Measurements from ENCODE around the gene GLT8D2. TPM values are rescaled to one million over a fixed set of nuclear protein-coding genes. Genes with fewer than 3 reads are reported as not detected.

The GLT8D2 gene
- polyA plus RNA-seq, 1 of the 3 experiments (the other 2 are of a cell fraction): 50.0 TPM

GRCh38 chr12:104048162-104048561, 1.8 kb downstream of the GLT8D2 start:
- no peak overlapping the region for H3K9ac ChIP-seq
- no peak overlapping the region for H2AFZ ChIP-seq (ENCODE audit: low read depth)
- CTCF ChIA-PET: no interaction called here
- peaks cover 10% of the 10 kb centered on the region; the same call in 1 of the 2 replicates for H3K79me2 ChIP-seq (ENCODE audit: insufficient read depth)
- TF ChIP-seq TAF1 (IDR thresholded peaks at IDR 0.05; ENCODE audit: borderline replicate concordance, low read depth, low read length) (no peak), REST (IDR thresholded peaks at IDR 0.05; ENCODE audit: low read depth, low read length) (no peak)
- H3K4me1 ChIP-seq (ENCODE audit: control insufficient read depth in 1 of 2, insufficient read depth in 2 of 2, low read depth in 1 of 2, low read length in 1 of 2): peaks cover 4 to 19% of the 10 kb centered on the region in 2 experiments; a peak in 2 of 4 replicates
- DNase-seq: no peak
- POLR2A ChIA-PET: no interaction called here
- no peaks in the 10 kb centered on the region for H3K9me2 ChIP-seq
- H3F3A ChIP-seq (replicated peaks; ENCODE audit: insufficient read depth): peaks cover 22% of the 10 kb centered on the region
- H3K4me2 ChIP-seq: peak overlapping the region; percentile 88
- no peak overlapping the region; a peak in 1 of 4 replicates for H3K4me3 ChIP-seq (ENCODE audit: low read depth in 2 of 2, low read length in 1 of 2)
- H4K20me1 ChIP-seq (ENCODE audit: insufficient read depth): no peaks in the 10 kb centered on the region
- 94% methylated on average over 5 of the region's 5 CpGs for WGBS (ENCODE audit: low lambda C conversion rate)
- no peaks in the 10 kb centered on the region for H3K9me3 ChIP-seq
- peak overlapping the region in 1 of 2 experiments; percentile 91; a peak in 1 of 4 replicates for H3K27ac ChIP-seq (ENCODE audit: low read depth in 2 of 2, low read length in 1 of 2)
- H3K36me3 ChIP-seq (replicated peaks in 1 of 2; ENCODE audit: control insufficient read depth in 1 of 2, insufficient read depth in 2 of 2, low read length in 1 of 2): no peaks in the 10 kb centered on the region
- H3K27me3 ChIP-seq (ENCODE audit: insufficient read depth): no peaks in the 10 kb centered on the region

GRCh38 chr12:104046306-104046705, 3.7 kb downstream of the GLT8D2 start:
- DNase-seq: no peak
- Histone ChIP-seq H3K27me3 (ENCODE audit: insufficient read depth) (no peaks in the 10 kb centered on the region), H3K4me2 (no peak overlapping the region), H3K79me2 (ENCODE audit: insufficient read depth) (peaks cover 10% of the 10 kb centered on the region; the same call in 1 of the 2 replicates), H4K20me1 (ENCODE audit: insufficient read depth) (no peaks in the 10 kb centered on the region), H3K9me3 (no peaks in the 10 kb centered on the region), H3K27ac (ENCODE audit: low read depth in 2 of 2, low read length in 1 of 2) (no peak overlapping the region; a peak in 1 of 4 replicates), H3K9me2 (no peaks in the 10 kb centered on the region), H3K36me3 (replicated peaks in 1 of 2; ENCODE audit: control insufficient read depth in 1 of 2, insufficient read depth in 2 of 2, low read length in 1 of 2) (no peaks in the 10 kb centered on the region), H3K9ac (no peak overlapping the region), H3F3A (replicated peaks; ENCODE audit: insufficient read depth) (peaks cover 20% of the 10 kb centered on the region), H3K4me3 (ENCODE audit: low read depth in 2 of 2, low read length in 1 of 2) (no peak overlapping the region), H2AFZ (ENCODE audit: low read depth) (no peak overlapping the region), H3K4me1 (ENCODE audit: control insufficient read depth in 1 of 2, insufficient read depth in 2 of 2, low read depth in 1 of 2, low read length in 1 of 2) (peaks cover 4 to 19% of the 10 kb centered on the region in 2 experiments; a peak in 2 of 4 replicates)
- 84% methylated on average over 4 of the region's 4 CpGs for WGBS (ENCODE audit: low lambda C conversion rate)
- CTCF ChIA-PET: no interaction called here
- POLR2A ChIA-PET: no interaction called here
- TF ChIP-seq GABPA (IDR thresholded peaks at IDR 0.05; ENCODE audit: low read depth) (no peak), CHD2 (IDR thresholded peaks at IDR 0.05; ENCODE audit: low read length, partially characterized antibody) (no peak), TEAD4 (IDR thresholded peaks at IDR 0.05; ENCODE audit: borderline replicate concordance, insufficient read depth) (no peak), EP300 (IDR thresholded peaks at IDR 0.05; ENCODE audit: borderline replicate concordance in 1 of 2, low read depth in 1 of 2, low read length in 1 of 2) (no peak), FOXM1 (IDR thresholded peaks at IDR 0.05; ENCODE audit: low read depth) (no peak), GATA2 (CRISPR knock-in tag; IDR thresholded peaks at IDR 0.05) (no peak), JUND (IDR thresholded peaks at IDR 0.05) (no peak), ZBTB33 (IDR thresholded peaks at IDR 0.05; ENCODE audit: borderline replicate concordance, low read depth) (no peak), POLR2AphosphoS5 (IDR thresholded peaks at IDR 0.05; ENCODE audit: low read depth, low read length) (no peak), RAD21 (IDR thresholded peaks at IDR 0.05; ENCODE audit: low read length) (no peak)
- TF ChIP-seq, protein P1, sequence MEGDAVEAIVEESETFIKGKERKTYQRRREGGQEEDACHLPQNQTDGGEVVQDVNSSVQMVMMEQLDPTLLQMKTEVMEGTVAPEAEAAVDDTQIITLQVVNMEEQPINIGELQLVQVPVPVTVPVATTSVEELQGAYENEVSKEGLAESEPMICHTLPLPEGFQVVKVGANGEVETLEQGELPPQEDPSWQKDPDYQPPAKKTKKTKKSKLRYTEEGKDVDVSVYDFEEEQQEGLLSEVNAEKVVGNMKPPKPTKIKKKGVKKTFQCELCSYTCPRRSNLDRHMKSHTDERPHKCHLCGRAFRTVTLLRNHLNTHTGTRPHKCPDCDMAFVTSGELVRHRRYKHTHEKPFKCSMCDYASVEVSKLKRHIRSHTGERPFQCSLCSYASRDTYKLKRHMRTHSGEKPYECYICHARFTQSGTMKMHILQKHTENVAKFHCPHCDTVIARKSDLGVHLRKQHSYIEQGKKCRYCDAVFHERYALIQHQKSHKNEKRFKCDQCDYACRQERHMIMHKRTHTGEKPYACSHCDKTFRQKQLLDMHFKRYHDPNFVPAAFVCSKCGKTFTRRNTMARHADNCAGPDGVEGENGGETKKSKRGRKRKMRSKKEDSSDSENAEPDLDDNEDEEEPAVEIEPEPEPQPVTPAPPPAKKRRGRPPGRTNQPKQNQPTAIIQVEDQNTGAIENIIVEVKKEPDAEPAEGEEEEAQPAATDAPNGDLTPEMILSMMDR (IDR thresholded peaks at IDR 0.05): no peak
